Thoracic aorta (tissue), 2 donors: Measurements from ENCODE around the gene DNAH1. TPM values are rescaled to one million over a fixed set of nuclear protein-coding genes. Genes with fewer than 3 reads are reported as not detected.

Experiments used
- ATAC-seq: fragments of 150-250 bp; one replicate; pipeline ENCODE4 v1.8.0; 2017; ENCODE audit warnings: low read depth; ENCODE audit not compliant: insufficient number of reproducible peaks, low FRiP score
- DNase-seq: peaks from one replicate; pipeline ENCODE4 v3.0.0-alpha.2; 2020; ENCODE audit warnings: low spot score
- H3K27ac ChIP-seq, 2 donors: fragments of 200-600 bp; sonication (generic); 1 replicate in 1 of 2; 2 replicates in 1 of 2; pipeline ENCODE4 v1.5.1; 2016; ENCODE audit warnings: mild to moderate bottlenecking in 2 of 2, moderate library complexity in 2 of 2
- H3K27me3 ChIP-seq: fragments of 200-600 bp; sonication (generic); replicated peaks from 2 replicates; pipeline ENCODE4 v1.6.0; 2016; ENCODE audit warnings: mild to moderate bottlenecking; ENCODE audit not compliant: insufficient read depth
- H3K36me3 ChIP-seq: fragments of 200-600 bp; sonication (generic); one replicate; pipeline ENCODE4 v1.5.1; 2016
- H3K4me1 ChIP-seq, 2 donors: fragments of 200-600 bp; sonication (generic); 1 replicate in 1 of 2; 2 replicates in 1 of 2; pipeline versions ENCODE4 v1.5.1 to v1.6.0; 2016; ENCODE audit warnings: low read depth in 2 of 2, mild to moderate bottlenecking in 1 of 2; ENCODE audit not compliant: control insufficient read depth in 1 of 2
- H3K4me3 ChIP-seq: fragments of 200-600 bp; sonication (generic); 2 replicates; pipeline ENCODE4 v1.5.1; 2016; ENCODE audit warnings: mild to moderate bottlenecking
- H3K9me3 ChIP-seq: fragments of 200-600 bp; sonication (generic); 2 replicates; pipeline ENCODE4 v1.5.1; 2016
- total RNA-seq, 2 donors: library from RNA; depleted of rRNA; stranded (reverse); fragments of >200 nt; gene quantifications; one replicate each; pipeline versions ENCODE4 v1.1.0 to v1.2.3, GENCODE V29; 2016
- TF ChIP-seq, protein P1 (sequence below): fragments of 200-600 bp; sonication (generic); IDR thresholded peaks from one replicate; pipeline ENCODE4 v1.5.1; 2019; ENCODE audit warnings: antibody characterized with exemption

The DNAH1 gene
- total RNA-seq, 2 donors from 2014 or later = 14.6 to 21.0 TPM

GRCh38 chr3:52396907-52397591, 80.9 kb downstream of the DNAH1 start:
- TF ChIP-seq, protein P1, sequence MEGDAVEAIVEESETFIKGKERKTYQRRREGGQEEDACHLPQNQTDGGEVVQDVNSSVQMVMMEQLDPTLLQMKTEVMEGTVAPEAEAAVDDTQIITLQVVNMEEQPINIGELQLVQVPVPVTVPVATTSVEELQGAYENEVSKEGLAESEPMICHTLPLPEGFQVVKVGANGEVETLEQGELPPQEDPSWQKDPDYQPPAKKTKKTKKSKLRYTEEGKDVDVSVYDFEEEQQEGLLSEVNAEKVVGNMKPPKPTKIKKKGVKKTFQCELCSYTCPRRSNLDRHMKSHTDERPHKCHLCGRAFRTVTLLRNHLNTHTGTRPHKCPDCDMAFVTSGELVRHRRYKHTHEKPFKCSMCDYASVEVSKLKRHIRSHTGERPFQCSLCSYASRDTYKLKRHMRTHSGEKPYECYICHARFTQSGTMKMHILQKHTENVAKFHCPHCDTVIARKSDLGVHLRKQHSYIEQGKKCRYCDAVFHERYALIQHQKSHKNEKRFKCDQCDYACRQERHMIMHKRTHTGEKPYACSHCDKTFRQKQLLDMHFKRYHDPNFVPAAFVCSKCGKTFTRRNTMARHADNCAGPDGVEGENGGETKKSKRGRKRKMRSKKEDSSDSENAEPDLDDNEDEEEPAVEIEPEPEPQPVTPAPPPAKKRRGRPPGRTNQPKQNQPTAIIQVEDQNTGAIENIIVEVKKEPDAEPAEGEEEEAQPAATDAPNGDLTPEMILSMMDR = no peak
- no peak for ATAC-seq
- DNase-seq = no peak
- Histone ChIP-seq H3K4me1 (no peaks in the 10 kb centered on the region), H3K27me3 (no peaks in the 10 kb centered on the region), H3K27ac (no peak overlapping the region), H3K36me3 (peaks cover 25% of the 10 kb centered on the region), H3K9me3 (no peaks in the 10 kb centered on the region), H3K4me3 (no peak overlapping the region)

- DNase-seq (no peak), ATAC-seq (no peak)
- H3K36me3 ChIP-seq = peaks cover 33% of the 10 kb centered on the region
- H3K27me3 ChIP-seq = no peaks in the 10 kb centered on the region
- H3K4me3 ChIP-seq = no peak overlapping the region
- TF ChIP-seq, protein P1 = no peak
- H3K9me3 ChIP-seq = no peaks in the 10 kb centered on the region
- H3K4me1 ChIP-seq = no peaks in the 10 kb centered on the region
- no peak overlapping the region for H3K27ac ChIP-seq
These were observed 81.7 kb downstream of the DNAH1 start for GRCh38 chr3:52397676-52398399.

- DNase-seq (no peak), ATAC-seq (no peak)
- H3K4me1 ChIP-seq = no peaks in the 10 kb centered on the region
- no peak overlapping the region for H3K4me3 ChIP-seq
- H3K27me3 ChIP-seq = no peaks in the 10 kb centered on the region
- peaks cover 42% of the 10 kb centered on the region for H3K36me3 ChIP-seq
- H3K27ac ChIP-seq = no peak overlapping the region
- no peaks in the 10 kb centered on the region for H3K9me3 ChIP-seq
- TF ChIP-seq, protein P1 = no peak
These were observed 82.6 kb downstream of the DNAH1 start for GRCh38 chr3:52398670-52399081.

DNA sequence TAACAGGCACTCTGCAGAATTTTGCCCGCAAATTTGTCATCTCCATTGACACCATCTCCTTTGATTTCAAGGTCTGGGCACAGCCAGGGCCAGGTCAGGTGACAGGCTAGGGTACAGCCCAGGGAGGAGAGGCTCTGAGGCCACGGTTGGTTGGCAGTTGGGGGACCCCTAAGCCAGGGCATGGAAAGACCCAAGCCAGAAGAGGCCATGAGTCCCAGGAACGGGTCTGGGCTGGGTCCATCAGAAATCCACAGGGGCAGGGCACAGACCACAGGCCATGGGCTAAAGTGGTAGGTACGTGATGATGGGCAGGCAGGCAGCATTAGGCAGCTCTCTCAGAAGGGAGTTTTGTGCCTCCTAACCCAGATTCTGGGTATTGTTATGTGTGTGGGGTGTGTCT, 83.0 kb downstream of the DNAH1 start:
- Histone ChIP-seq H3K27me3 (no peaks in the 10 kb centered on the region), H3K4me1 (no peaks in the 10 kb centered on the region), H3K27ac (no peak overlapping the region), H3K9me3 (no peaks in the 10 kb centered on the region), H3K4me3 (no peak overlapping the region), H3K36me3 (peaks cover 42% of the 10 kb centered on the region)
- ATAC-seq (no peak), DNase-seq (no peak)
- TF ChIP-seq, protein P1 = no peak

DNA sequence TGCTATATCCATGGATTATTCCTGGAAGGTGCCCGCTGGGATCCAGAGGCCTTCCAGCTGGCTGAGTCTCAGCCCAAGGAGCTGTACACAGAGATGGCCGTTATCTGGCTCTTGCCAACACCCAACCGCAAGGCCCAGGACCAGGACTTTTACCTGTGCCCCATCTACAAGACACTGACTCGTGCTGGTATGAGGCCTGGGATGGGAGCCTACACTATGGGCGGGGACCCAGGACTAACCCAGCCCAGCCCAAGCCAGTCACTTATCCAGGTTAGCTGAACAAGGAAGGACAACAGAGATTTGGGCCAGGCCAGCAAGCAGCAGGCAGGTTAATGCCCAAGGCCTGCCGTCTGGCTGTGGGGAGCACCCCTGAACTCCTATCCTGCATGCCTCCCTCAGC, 83.5 kb downstream of the DNAH1 start:
- no peak for DNase-seq

More for the DNA sequence above, 83.5 kb downstream of the DNAH1 start:
- no peaks in the 10 kb centered on the region for H3K9me3 ChIP-seq
- no peak overlapping the region for H3K27ac ChIP-seq
- TF ChIP-seq, protein P1 = no peak
- H3K4me3 ChIP-seq = no peak overlapping the region
- peaks cover 45% of the 10 kb centered on the region for H3K36me3 ChIP-seq
- ATAC-seq = no peak
- no peaks in the 10 kb centered on the region for H3K27me3 ChIP-seq
- H3K4me1 ChIP-seq = no peaks in the 10 kb centered on the region
